Measurements from ENCODE around the gene MEIS2. TPM values are rescaled to one million over a fixed set of nuclear protein-coding genes. Genes with fewer than 3 reads are reported as not detected.

Gene MEIS2
- not detected for total RNA-seq

GRCh38 chr15:37100109-37100965 is at the start of gene MEIS2:
Gene MEIS2, minus strand, starts transcription at chr15:37100549. Its CDS starts 1,083 bp downstream, at chr15:37099466.
- Mint-ChIP-seq H3K27me3 (ENCODE audit: low read depth) (peaks cover 88% of the 10 kb centered on the region), H3K9me3 (peaks cover 5% of the 10 kb centered on the region)
- intact Hi-C loops (cut with micrococcal nuclease) = loop anchor here (10.0 kb wide), 4 partner anchors 526 to 1586 kb away; partner anchors contain the start of genes CDIN1 and DPH6

GRCh38 chr15:37149146-37149545 is 48.8 kb upstream of the MEIS2 start:
- no peak for DNase-seq
- Mint-ChIP-seq H3K36me3 (ENCODE audit: low read depth) (no peaks in the 10 kb centered on the region), H3K9me3 (no peaks in the 10 kb centered on the region), H3K27me3 (ENCODE audit: low read depth) (peaks cover 6% of the 10 kb centered on the region), H3K4me1 (ENCODE audit: low read depth) (no peaks in the 10 kb centered on the region), H3K27ac (no peak overlapping the region), H3K4me3 (no peak overlapping the region)
- intact Hi-C loops (cut with micrococcal nuclease) = no loop called here
- CTCF ChIA-PET = no interaction called here

More at GRCh38 chr15:37100109-37100965, at the start of gene MEIS2:
- Mint-ChIP-seq H3K27ac (no peak within 1 kb of the TSS), H3K4me3 (peak within 1 kb of the TSS; percentile 89), H3K36me3 (ENCODE audit: low read depth) (peaks cover 9% of the 10 kb centered on the region), H3K4me1 (ENCODE audit: low read depth) (peaks cover 45% of the 10 kb centered on the region)
- CTCF ChIA-PET = no interaction called here
- peak; percentile 51 for DNase-seq

- no peak overlapping the region for H3K4me3 Mint-ChIP-seq
- intact Hi-C loops (cut with micrococcal nuclease) = no loop called here
- no peaks in the 10 kb centered on the region for H3K36me3 Mint-ChIP-seq (ENCODE audit: low read depth)
- DNase-seq = no peak
- H3K4me1 Mint-ChIP-seq (ENCODE audit: low read depth) = no peaks in the 10 kb centered on the region
- H3K27me3 Mint-ChIP-seq (ENCODE audit: low read depth) = peaks cover 6% of the 10 kb centered on the region
- CTCF ChIA-PET = no interaction called here
- H3K27ac Mint-ChIP-seq = no peak overlapping the region
- no peaks in the 10 kb centered on the region for H3K9me3 Mint-ChIP-seq
Measured at GRCh38 chr15:37148714-37149113, 48.4 kb upstream of the MEIS2 start.

GRCh38 chr15:37143351-37143750 is 43.0 kb upstream of the MEIS2 start:
- Mint-ChIP-seq H3K9me3 (no peaks in the 10 kb centered on the region), H3K27ac (no peak overlapping the region), H3K36me3 (ENCODE audit: low read depth) (no peaks in the 10 kb centered on the region), H3K27me3 (ENCODE audit: low read depth) (peaks cover 11% of the 10 kb centered on the region), H3K4me3 (no peak overlapping the region), H3K4me1 (ENCODE audit: low read depth) (no peaks in the 10 kb centered on the region)
- DNase-seq = no peak
- intact Hi-C loops (cut with micrococcal nuclease) = no loop called here
- CTCF ChIA-PET = interaction anchor here (1.2 kb wide), 1 partner anchor 11 kb away, joined by 3 read pairs; no protein-coding TSS in a partner anchor

- H3K4me1 Mint-ChIP-seq (ENCODE audit: low read depth) = no peaks in the 10 kb centered on the region
- H3K36me3 Mint-ChIP-seq (ENCODE audit: low read depth) = no peaks in the 10 kb centered on the region
- H3K9me3 Mint-ChIP-seq = no peaks in the 10 kb centered on the region
- no peak overlapping the region for H3K4me3 Mint-ChIP-seq
- CTCF ChIA-PET = no interaction called here
- H3K27ac Mint-ChIP-seq = no peak overlapping the region
- H3K27me3 Mint-ChIP-seq (ENCODE audit: low read depth) = peaks cover 13% of the 10 kb centered on the region
- DNase-seq = no peak
- intact Hi-C loops (cut with micrococcal nuclease) = no loop called here
Measured at GRCh38 chr15:37142371-37142770, 42.0 kb upstream of the MEIS2 start.

- CTCF ChIA-PET = no interaction called here
- intact Hi-C loops (cut with micrococcal nuclease) = no loop called here
- Mint-ChIP-seq H3K4me1 (ENCODE audit: low read depth) (no peaks in the 10 kb centered on the region), H3K27ac (no peak overlapping the region), H3K36me3 (ENCODE audit: low read depth) (no peaks in the 10 kb centered on the region), H3K27me3 (ENCODE audit: low read depth) (peaks cover 17% of the 10 kb centered on the region), H3K4me3 (no peak overlapping the region), H3K9me3 (no peaks in the 10 kb centered on the region)
- DNase-seq = no peak
Measured at GRCh38 chr15:37140531-37141058, 40.2 kb upstream of the MEIS2 start.

- H3K36me3 Mint-ChIP-seq (ENCODE audit: low read depth) = no peaks in the 10 kb centered on the region
- no peaks in the 10 kb centered on the region for H3K4me1 Mint-ChIP-seq (ENCODE audit: low read depth)
- no peaks in the 10 kb centered on the region for H3K9me3 Mint-ChIP-seq
- intact Hi-C loops (cut with micrococcal nuclease) = loop anchor here (10.0 kb wide), 3 partner anchors 634 to 1624 kb away; no protein-coding TSS in a partner anchor
- H3K27ac Mint-ChIP-seq = no peak overlapping the region
- no peak overlapping the region for H3K4me3 Mint-ChIP-seq
- CTCF ChIA-PET = interaction anchor here (1.2 kb wide), 1 partner anchor 9 kb away, joined by 5 read pairs; no protein-coding TSS in a partner anchor
- peaks cover 17% of the 10 kb centered on the region for H3K27me3 Mint-ChIP-seq (ENCODE audit: low read depth)
- DNase-seq = no peak
Measured at GRCh38 chr15:37138591-37139215, 38.4 kb upstream of the MEIS2 start.

- no peaks in the 10 kb centered on the region for H3K9me3 Mint-ChIP-seq
- intact Hi-C loops (cut with micrococcal nuclease) = loop anchor here (10.0 kb wide), 3 partner anchors 632 to 1622 kb away; no protein-coding TSS in a partner anchor
Measured at GRCh38 chr15:37137221-37137620, 36.9 kb upstream of the MEIS2 start.

GRCh38 chr15:37136666-37137065 is 36.3 kb upstream of the MEIS2 start:
- DNase-seq = no peak
- Mint-ChIP-seq H3K4me1 (ENCODE audit: low read depth) (no peaks in the 10 kb centered on the region), H3K36me3 (ENCODE audit: low read depth) (no peaks in the 10 kb centered on the region), H3K4me3 (no peak overlapping the region), H3K27me3 (ENCODE audit: low read depth) (peaks cover 19% of the 10 kb centered on the region), H3K9me3 (no peaks in the 10 kb centered on the region), H3K27ac (no peak overlapping the region)
- intact Hi-C loops (cut with micrococcal nuclease) = loop anchor here (10.0 kb wide), 3 partner anchors 632 to 1622 kb away; no protein-coding TSS in a partner anchor
- CTCF ChIA-PET = no interaction called here

More at GRCh38 chr15:37137221-37137620, 36.9 kb upstream of the MEIS2 start:
- Mint-ChIP-seq H3K36me3 (ENCODE audit: low read depth) (no peaks in the 10 kb centered on the region), H3K4me1 (ENCODE audit: low read depth) (no peaks in the 10 kb centered on the region), H3K27ac (no peak overlapping the region), H3K4me3 (no peak overlapping the region), H3K27me3 (ENCODE audit: low read depth) (peaks cover 15% of the 10 kb centered on the region)
- CTCF ChIA-PET = no interaction called here
- no peak for DNase-seq

GRCh38 chr15:37135225-37135624 is 34.9 kb upstream of the MEIS2 start:
- intact Hi-C loops (cut with micrococcal nuclease) = loop anchor here (10.0 kb wide), 3 partner anchors 630 to 1620 kb away; no protein-coding TSS in a partner anchor
- Mint-ChIP-seq H3K36me3 (ENCODE audit: low read depth) (no peaks in the 10 kb centered on the region), H3K9me3 (no peaks in the 10 kb centered on the region), H3K27ac (no peak overlapping the region), H3K4me1 (ENCODE audit: low read depth) (no peaks in the 10 kb centered on the region), H3K27me3 (ENCODE audit: low read depth) (peaks cover 26% of the 10 kb centered on the region), H3K4me3 (no peak overlapping the region)
- no peak for DNase-seq
- CTCF ChIA-PET = interaction anchor here (0.6 to 1.5 kb wide), 3 partner anchors 11 to 252 kb away, joined by 3 to 5 read pairs (median 5); no protein-coding TSS in a partner anchor

- DNase-seq = no peak
- Mint-ChIP-seq H3K4me1 (ENCODE audit: low read depth) (no peaks in the 10 kb centered on the region), H3K36me3 (ENCODE audit: low read depth) (no peaks in the 10 kb centered on the region), H3K27me3 (ENCODE audit: low read depth) (peaks cover 26% of the 10 kb centered on the region), H3K9me3 (no peaks in the 10 kb centered on the region), H3K4me3 (no peak overlapping the region), H3K27ac (no peak overlapping the region)
- intact Hi-C loops (cut with micrococcal nuclease) = loop anchor here (1.0 to 10.0 kb wide), 4 partner anchors 251 to 1620 kb away; no protein-coding TSS in a partner anchor
- CTCF ChIA-PET = interaction anchor here (0.6 to 1.5 kb wide), 4 partner anchors 11 to 1270 kb away, joined by 3 to 5 read pairs (median 4); no protein-coding TSS in a partner anchor
Measured at GRCh38 chr15:37134699-37135131, 34.4 kb upstream of the MEIS2 start.

GRCh38 chr15:37134244-37134643 is 33.9 kb upstream of the MEIS2 start:
- no peaks in the 10 kb centered on the region for H3K4me1 Mint-ChIP-seq (ENCODE audit: low read depth)
- DNase-seq = no peak
- H3K27ac Mint-ChIP-seq = no peak overlapping the region
- H3K36me3 Mint-ChIP-seq (ENCODE audit: low read depth) = no peaks in the 10 kb centered on the region
- no peak overlapping the region for H3K4me3 Mint-ChIP-seq
- H3K27me3 Mint-ChIP-seq (ENCODE audit: low read depth) = peaks cover 26% of the 10 kb centered on the region
- intact Hi-C loops (cut with micrococcal nuclease) = loop anchor here (1.0 to 10.0 kb wide), 4 partner anchors 251 to 1619 kb away; no protein-coding TSS in a partner anchor
- no peaks in the 10 kb centered on the region for H3K9me3 Mint-ChIP-seq
- CTCF ChIA-PET = interaction anchor here (0.6 to 1.5 kb wide), 3 partner anchors 12 to 1269 kb away, joined by 3 to 5 read pairs (median 3); no protein-coding TSS in a partner anchor

Measured in activated naive CD4-positive, alpha-beta T cell treated with anti-CD3 and anti-CD28 coated beads for 36 hours (primary cell).